K562 (cell line): ENCODE measurements around the gene GFRAL. TPM values are rescaled to one million over a fixed set of nuclear protein-coding genes. Genes with fewer than 3 reads are reported as not detected.

Source experiments
- ATAC-seq: fragments of 200-7000 bp; cut with Tn5 transposase; 3 replicates; pipeline ENCODE4 v1.9.1; 2020; ENCODE audit warnings: moderate library complexity
- BruUV-seq: library from RNA; stranded (reverse); fragments of 400-500 nt; replicated peaks from 2 replicates; lab custom pipeline; 2021; lab: Mats Ljungman, UMichigan
- CTCF ChIA-PET: fragments of 300-600 bp; formaldehyde crosslinking; extraction: SDS; loops from one replicate; lab custom pipeline; 2021; ENCODE audit warnings: low intra/inter-chr PET ratio; lab: Yijun Ruan, JAX
- POLR2A ChIA-PET: fragments of 300-600, 350-650 bp; sonication (Branson Sonifier 250); formaldehyde crosslinking; extraction: SDS; loops from one replicate; lab custom pipeline; 2021; ENCODE audit warnings: antibody characterized with exemption, inconsistent platforms; lab: Yijun Ruan, JAX
- DNase-seq, 4 experiments: peaks; one replicate each; pipeline versions ENCODE4 v3.0.0 to v3.0.0-alpha.2; 2011 to 2018; ENCODE audit warnings: low spot score in 3 of 4, mixed read lengths in 3 of 4; ENCODE audit errors: extremely low read depth in 1 of 4
- FAIRE-seq: peaks from 2 replicates; lab custom pipeline; 2011; peaks lifted over from hg19 to GRCh38; lab: Jason Lieb, UNC
- H2AFZ ChIP-seq: 2 replicates; pipeline ENCODE4 v1.6.0; 2011; ENCODE audit warnings: low read depth, low read length, control low read depth, inconsistent platforms
- H3K27ac ChIP-seq: fragments of 200-600 bp; 3 replicates; pipeline ENCODE4 v1.8.0; 2011; ENCODE audit warnings: low read depth, mild to moderate bottlenecking, control low read depth, inconsistent platforms, low read length, moderate library complexity, mixed read lengths; ENCODE audit errors: extremely low read depth
- H3K27me3 ChIP-seq, 2 experiments: fragments of 300-600 bp in 1 of 2; 2 replicates in 1 of 2; 3 replicates in 1 of 2; pipeline versions ENCODE4 v1.6.0 to v1.8.0; 2011; ENCODE audit warnings: inconsistent platforms in 2 of 2, low read length in 2 of 2, mild to moderate bottlenecking in 1 of 2, mixed read lengths in 1 of 2, moderate library complexity in 1 of 2; ENCODE audit not compliant: control insufficient read depth in 2 of 2, insufficient read depth in 2 of 2
- H3K36me3 ChIP-seq: fragments of 300-600 bp; 3 replicates; pipeline ENCODE4 v1.8.0; 2011; ENCODE audit warnings: mild to moderate bottlenecking, low read length, inconsistent platforms; ENCODE audit not compliant: control insufficient read depth, insufficient read depth
- H3K4me1 ChIP-seq, 2 experiments: fragments of 200-600 bp in 1 of 2; replicated peaks in 1 of 2; 2 replicates in 1 of 2; 3 replicates in 1 of 2; pipeline versions ENCODE4 v1.5.1 to v1.8.0; 2011; ENCODE audit warnings: inconsistent platforms in 2 of 2, low read length in 2 of 2, mild to moderate bottlenecking in 1 of 2, mixed read lengths in 1 of 2, moderate library complexity in 1 of 2; ENCODE audit not compliant: control insufficient read depth in 2 of 2, insufficient read depth in 2 of 2
- H3K4me2 ChIP-seq: 2 replicates; pipeline ENCODE4 v1.6.1; 2011; ENCODE audit warnings: low read length, control low read depth, inconsistent platforms, mixed read lengths; ENCODE audit not compliant: insufficient read depth
- H3K4me3 ChIP-seq: fragments of 200-600 bp; sonication (generic), shearing (Covaris generic); 2 replicates; pipeline ENCODE4 v1.5.1; 2016; ENCODE audit warnings: control low read depth, inconsistent platforms
- H3K79me2 ChIP-seq: fragments of 200-600 bp; 3 replicates; pipeline ENCODE4 v1.8.0; 2011; ENCODE audit warnings: low read length, inconsistent platforms; ENCODE audit not compliant: control insufficient read depth, insufficient read depth
- H3K9ac ChIP-seq, 2 experiments: 2 replicates each; pipeline versions ENCODE4 v1.6.0 to v1.6.1; 2011; ENCODE audit warnings: low read depth in 2 of 2, low read length in 2 of 2, control low read depth in 1 of 2, inconsistent platforms in 1 of 2, mild to moderate bottlenecking in 1 of 2, mixed read lengths in 1 of 2; ENCODE audit not compliant: insufficient read depth in 1 of 2
- H3K9me1 ChIP-seq: one replicate; pipeline ENCODE4 v1.6.0; 2011; ENCODE audit warnings: inconsistent platforms, mild to moderate bottlenecking, low read length, moderate library complexity; ENCODE audit not compliant: control insufficient read depth, insufficient read depth
- H3K9me3 ChIP-seq: replicated peaks from 2 replicates; pipeline ENCODE4 v1.5.1; 2011; ENCODE audit warnings: low read depth, low read length, inconsistent platforms; ENCODE audit not compliant: control insufficient read depth, insufficient read depth
- H4K20me1 ChIP-seq: replicated peaks from 2 replicates; pipeline ENCODE4 v1.6.1; 2011; ENCODE audit warnings: low read length, inconsistent platforms, mixed read lengths; ENCODE audit not compliant: control insufficient read depth, insufficient read depth
- ARID1B ChIP-seq: fragments of 450-650 bp; IDR thresholded peaks from 2 replicates; pipeline ENCODE4 v1.6.1; 2016; ENCODE audit warnings: antibody characterized with exemption, mild to moderate bottlenecking, inconsistent platforms
- CCNT2 ChIP-seq: IDR thresholded peaks from 2 replicates; pipeline ENCODE4 v1.6.1; 2011; ENCODE audit warnings: borderline replicate concordance, low read depth, mild to moderate bottlenecking, moderate library complexity, mixed read lengths, low read length; ENCODE audit not compliant: insufficient read length; ENCODE audit errors: extremely low read depth
- FOXJ2 ChIP-seq: fragments of 200-800 bp; sonication (Bioruptor generic); IDR thresholded peaks from 2 replicates; pipeline ENCODE4 v1.6.1; 2016; ENCODE audit warnings: missing genetic modification characterization, missing compliant biosample characterization
- IRF9 ChIP-seq: fragments of 450-650 bp; IDR thresholded peaks from 2 replicates; pipeline ENCODE4 v1.6.1; 2016; ENCODE audit warnings: missing biosample characterization, missing genetic modification characterization
- KAT8 ChIP-seq: fragments of 450-650 bp; IDR thresholded peaks from 2 replicates; pipeline ENCODE4 v1.6.1; 2016; ENCODE audit warnings: low read depth, mild to moderate bottlenecking
- RBM34 ChIP-seq: fragments of 200-400 bp; formaldehyde crosslinking; IDR thresholded peaks from 2 replicates; pipeline ENCODE4 v1.6.1; 2018; ENCODE audit warnings: low read length, borderline replicate concordance; ENCODE audit not compliant: insufficient read depth
- SAFB ChIP-seq: fragments of 200-400 bp; formaldehyde crosslinking; IDR thresholded peaks from 2 replicates; pipeline ENCODE4 v1.6.1; 2017; ENCODE audit warnings: low read depth, low read length, borderline replicate concordance
- SLC30A9 ChIP-seq: fragments of 250-450 bp; sonication (Bioruptor Pico); IDR thresholded peaks from 2 replicates; pipeline ENCODE4 v1.8.0; 2022; ENCODE audit warnings: mild to moderate bottlenecking, moderate library complexity
- SMAD1 ChIP-seq: fragments of 150-350 bp; IDR thresholded peaks from 2 replicates; pipeline ENCODE4 v1.6.1; 2014; ENCODE audit warnings: low read length, low read depth; ENCODE audit not compliant: partially characterized antibody
- TBP ChIP-seq: optimal IDR thresholded peaks from 2 replicates; pipeline ENCODE3; 2011; ENCODE audit warnings: low read depth, low read length, improper control_type of control experiment
- TEAD2 ChIP-seq: fragments of 450-650 bp; IDR thresholded peaks from 2 replicates; pipeline ENCODE4 v1.6.1; 2016; ENCODE audit warnings: missing genetic modification characterization, control low read depth, missing compliant biosample characterization
- TOE1 ChIP-seq, 2 experiments: fragments of 450-650 bp in 1 of 2; sonication (generic) in 1 of 2; formaldehyde crosslinking in 1 of 2; IDR thresholded peaks; 2 replicates each; pipeline versions ENCODE4 v1.7.1 to v1.8.0; 2016 to 2022; ENCODE audit warnings: borderline replicate concordance in 2 of 2, mild to moderate bottlenecking in 2 of 2, antibody characterized with exemption in 1 of 2, inconsistent platforms in 1 of 2, low read depth in 1 of 2, missing genetic modification reagents in 1 of 2, moderate library complexity in 1 of 2
- USF2 ChIP-seq: sonication (generic); formaldehyde crosslinking; IDR thresholded peaks from 2 replicates; pipeline ENCODE4 v1.5.0; 2020; ENCODE audit warnings: missing genetic modification reagents
- ZNF408 ChIP-seq: fragments of 250-450 bp; sonication (Bioruptor Pico); IDR thresholded peaks from 2 replicates; pipeline ENCODE4 v1.4.0; 2020; ENCODE audit warnings: low read depth, mild to moderate bottlenecking, moderate library complexity
- ZNF551 ChIP-seq: fragments of 250-450 bp; sonication (Bioruptor Pico); IDR thresholded peaks from 2 replicates; pipeline ENCODE4 v1.5.0; 2021; ENCODE audit warnings: mild to moderate bottlenecking, moderate library complexity
- WGBS: fragments of 100-300 bp; shearing (Covaris generic); methylation state at CpG from one replicate; pipeline ENCODE4 v1.1.6; 2016; ENCODE audit warnings: low coverage, mixed read lengths; ENCODE audit not compliant: insufficient coverage; ENCODE audit errors: missing lambda C conversion rate; 5-methylcytosine and 5-hydroxymethylcytosine counted together
- in situ Hi-C: fragments of 300-500 bp; cut with MboI; formaldehyde crosslinking; loops from 4 replicates; pipeline ENCODE4 v1.15.0; 2018; ENCODE audit warnings: inconsistent platforms, mixed read lengths
- intact Hi-C: fragments of 100-400 bp; cut with micrococcal nuclease; formaldehyde crosslinking; loops from 2 replicates; pipeline ENCODE4 v1.14.2; 2022
- polyA plus RNA-seq, 8 experiments: library from polyadenylated mRNA; depleted of rRNA in 4 of 8; stranded (reverse) in 5 of 8; unstranded in 3 of 8; fragments of >200 nt; fragmentation: Nextera tagmentation in 2 of 8; fragmentation: Illumina TruSeq in 1 of 8; extraction: Ambion mirVana in 2 of 8; extraction: Trizol in 1 of 8; gene quantifications; 2 replicates each; pipeline versions ENCODE4 v1.2.1 to v1.2.3, GENCODE V29; 2011 to 2014; ENCODE audit warnings: inconsistent platforms in 1 of 8, missing spikeins in 1 of 8
- total RNA-seq, 7 experiments: library from RNA; depleted of rRNA in 6 of 7; stranded (reverse); fragments of >200 nt in 6 of 7; fragmentation: Illumina TruSeq in 2 of 7; extraction: Trizol in 2 of 7; gene quantifications; 2 replicates each; pipeline versions ENCODE4 v1.2.1 to v1.2.3, GENCODE V29; 2011 to 2021; ENCODE audit warnings: low replicate concordance in 1 of 7
- TF ChIP-seq, protein P1 (sequence below): fragments of 250-450 bp; sonication (Bioruptor Pico); IDR thresholded peaks from 2 replicates; pipeline ENCODE4 v1.9.0; 2021; ENCODE audit warnings: mild to moderate bottlenecking

The GFRAL gene
- total and polyA plus RNA-seq, 9 of the 15 experiments (the other 6 are each of a cell fraction or from before 2014, with no cell fraction given), result not detected

GRCh38 chr6:55449225-55449624 lies 122.0 kb downstream of the GFRAL start:
- intact Hi-C loops, result no loop called here
- in situ Hi-C loops, result no loop called here
- Histone ChIP-seq H3K27ac (no peak overlapping the region), H2AFZ (no peak overlapping the region), H3K79me2 (no peaks in the 10 kb centered on the region), H3K4me2 (no peak overlapping the region), H3K9ac (no peak overlapping the region), H3K9me1 (no peaks in the 10 kb centered on the region), H3K36me3 (no peaks in the 10 kb centered on the region), H4K20me1 (no peaks in the 10 kb centered on the region), H3K9me3 (no peaks in the 10 kb centered on the region), H3K4me1 (no peaks in the 10 kb centered on the region), H3K4me3 (no peak overlapping the region), H3K27me3 (no peaks in the 10 kb centered on the region)
- TF ChIP-seq TBP, result no peak
- TF ChIP-seq TOE1 (IDR thresholded peaks at IDR 0.05; ENCODE audit: borderline replicate concordance), result no peak
- TF ChIP-seq TOE1 (CRISPR knock-in tag; IDR thresholded peaks at IDR 0.05; ENCODE audit: borderline replicate concordance, low read depth), result no peak
- TF ChIP-seq USF2 (CRISPR knock-in tag), result no peak
- no peak for TF ChIP-seq RBM34
- TF ChIP-seq SLC30A9 (CRISPR knock-in tag), result no peak
- no peak for ATAC-seq
- FAIRE-seq, result no peak
- 2% methylated on average over 3 of the region's 3 CpGs for WGBS
- CTCF ChIA-PET, result no interaction called here
- BruUV-seq, result no TSS peak
- POLR2A ChIA-PET, result no interaction called here
- DNase-seq, result no peak

- Histone ChIP-seq H3K9me1 (no peaks in the 10 kb centered on the region), H3K9ac (no peak overlapping the region), H3K27ac (no peak overlapping the region), H3K36me3 (no peaks in the 10 kb centered on the region), H2AFZ (no peak overlapping the region), H3K79me2 (no peaks in the 10 kb centered on the region), H3K4me1 (no peaks in the 10 kb centered on the region), H3K4me2 (no peak overlapping the region), H3K27me3 (no peaks in the 10 kb centered on the region), H3K9me3 (no peaks in the 10 kb centered on the region), H3K4me3 (no peak overlapping the region), H4K20me1 (no peaks in the 10 kb centered on the region)
- WGBS, result 0% methylated on average over 2 of the region's 2 CpGs
- ATAC-seq, result no peak
- no peak for DNase-seq
- ChIA-PET POLR2A (no interaction called here), CTCF (no interaction called here)
- in situ Hi-C loops, result no loop called here
- BruUV-seq, result no TSS peak
- intact Hi-C loops, result no loop called here
- no peak for FAIRE-seq
- TF ChIP-seq SMAD1 (no peak), ZNF408 (CRISPR knock-in tag) (no peak), CCNT2 (no peak), IRF9 (tag) (no peak), SAFB (no peak), TEAD2 (no peak), FOXJ2 (tag) (no peak), KAT8 (no peak), ZNF551 (CRISPR knock-in tag) (no peak), ARID1B (no peak)
- TF ChIP-seq, protein P1, sequence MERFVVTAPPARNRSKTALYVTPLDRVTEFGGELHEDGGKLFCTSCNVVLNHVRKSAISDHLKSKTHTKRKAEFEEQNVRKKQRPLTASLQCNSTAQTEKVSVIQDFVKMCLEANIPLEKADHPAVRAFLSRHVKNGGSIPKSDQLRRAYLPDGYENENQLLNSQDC, result no peak
Measured at GRCh38 chr6:55450005-55450404, 122.7 kb downstream of the GFRAL start.
